HUES6 (cell line): ENCODE results near the gene RAD51B.

Experiments
- H3K27ac ChIP-seq: 2 replicates; pipeline ENCODE4 v1.7.0; 2013; ENCODE audit warnings: low read depth, mild to moderate bottlenecking, low read length, inconsistent platforms
- H3K27me3 ChIP-seq: 2 replicates; pipeline ENCODE4 v1.6.1; 2013; ENCODE audit warnings: low read length; ENCODE audit not compliant: control insufficient read depth, insufficient read depth
- H3K36me3 ChIP-seq: 2 replicates; pipeline ENCODE4 v1.6.1; 2013; ENCODE audit warnings: low read length; ENCODE audit not compliant: control insufficient read depth, insufficient read depth
- H3K4me1 ChIP-seq: 2 replicates; pipeline ENCODE4 v1.6.1; 2013; ENCODE audit warnings: low read length; ENCODE audit not compliant: control insufficient read depth, insufficient read depth
- H3K4me3 ChIP-seq: 2 replicates; pipeline ENCODE4 v1.5.1; 2013; ENCODE audit warnings: low read depth, low read length
- H3K9ac ChIP-seq: one replicate; pipeline ENCODE4 v1.6.1; 2013; ENCODE audit warnings: mild to moderate bottlenecking, low read length
- H3K9me3 ChIP-seq: 2 replicates; pipeline ENCODE4 v1.6.1; 2013; ENCODE audit warnings: low read depth, low read length; ENCODE audit not compliant: control insufficient read depth, insufficient read depth

RAD51B gene

GRCh38 chr14:68464711-68465110 lies 645.1 kb downstream of the RAD51B start:
- Histone ChIP-seq H3K4me3 (no peak overlapping the region), H3K9me3 (no peaks in the 10 kb centered on the region), H3K9ac (no peak overlapping the region), H3K36me3 (no peaks in the 10 kb centered on the region), H3K27ac (no peak overlapping the region), H3K27me3 (no peaks in the 10 kb centered on the region), H3K4me1 (peaks cover 17% of the 10 kb centered on the region; the same call in 1 of the 2 replicates)

- H3K27ac ChIP-seq = no peak overlapping the region
- no peak overlapping the region for H3K4me3 ChIP-seq
- H3K4me1 ChIP-seq = peaks cover 34% of the 10 kb centered on the region
- H3K27me3 ChIP-seq = no peaks in the 10 kb centered on the region
- no peaks in the 10 kb centered on the region for H3K9me3 ChIP-seq
- H3K9ac ChIP-seq = no peak overlapping the region
- no peaks in the 10 kb centered on the region for H3K36me3 ChIP-seq
Measured at GRCh38 chr14:68466491-68466977, 647.0 kb downstream of the RAD51B start.

DNA sequence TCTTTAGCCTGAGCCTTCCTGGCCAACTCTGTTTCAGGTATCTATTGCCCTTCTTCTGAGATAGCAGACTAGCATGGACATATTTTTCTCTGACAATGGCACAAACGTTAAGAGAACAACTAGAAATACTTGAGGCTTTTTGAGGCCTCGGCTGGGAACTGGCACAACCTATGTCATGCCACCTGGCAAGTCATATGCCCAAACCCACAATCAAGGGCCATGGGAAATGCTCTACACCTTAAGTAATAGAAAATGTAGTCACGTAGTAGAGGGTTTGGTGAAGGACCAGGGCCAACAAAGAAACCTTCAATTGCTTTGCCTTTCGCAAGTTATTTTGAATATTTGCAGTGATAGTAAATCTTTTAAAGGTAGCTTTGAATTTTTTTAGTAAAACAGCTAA lies 647.8 kb downstream of the RAD51B start:
- Histone ChIP-seq H3K9ac (no peak overlapping the region), H3K27ac (no peak overlapping the region), H3K4me1 (peaks cover 43% of the 10 kb centered on the region)

GRCh38 chr14:68468437-68469207 lies 649.0 kb downstream of the RAD51B start:
- no peaks in the 10 kb centered on the region for H3K36me3 ChIP-seq
- H3K4me3 ChIP-seq = no peak overlapping the region
- no peak overlapping the region for H3K27ac ChIP-seq
- H3K27me3 ChIP-seq = no peaks in the 10 kb centered on the region
- no peak overlapping the region for H3K9ac ChIP-seq
- H3K9me3 ChIP-seq = no peaks in the 10 kb centered on the region
- peaks cover 52% of the 10 kb centered on the region for H3K4me1 ChIP-seq

More for the DNA sequence above, 647.8 kb downstream of the RAD51B start:
- Histone ChIP-seq H3K36me3 (no peaks in the 10 kb centered on the region), H3K27me3 (no peaks in the 10 kb centered on the region), H3K4me3 (no peak overlapping the region), H3K9me3 (no peaks in the 10 kb centered on the region)

- Histone ChIP-seq H3K36me3 (no peaks in the 10 kb centered on the region), H3K9ac (no peak overlapping the region), H3K27ac (no peak overlapping the region), H3K4me1 (peaks cover 52% of the 10 kb centered on the region), H3K4me3 (no peak overlapping the region), H3K27me3 (no peaks in the 10 kb centered on the region), H3K9me3 (no peaks in the 10 kb centered on the region)
Measured at GRCh38 chr14:68469208-68469713, 649.7 kb downstream of the RAD51B start.

DNA sequence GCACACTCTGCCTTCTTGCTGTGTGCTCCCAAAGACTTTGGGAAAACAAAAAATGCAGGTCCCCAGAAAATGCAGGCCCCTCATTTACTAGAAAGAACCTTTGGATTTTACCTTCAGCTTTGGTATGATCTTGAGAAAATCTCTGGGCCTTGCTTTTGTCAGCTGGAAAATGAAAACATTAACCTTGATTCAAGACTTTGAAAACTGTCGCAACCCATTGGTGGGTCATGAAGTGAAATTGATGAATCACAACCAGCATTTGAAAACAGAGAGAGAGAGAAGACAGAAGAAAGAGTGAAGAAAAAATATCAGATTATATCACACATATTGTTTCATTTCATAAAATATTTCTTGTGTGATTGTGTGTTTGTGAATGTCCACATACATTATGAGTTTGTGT lies 650.8 kb downstream of the RAD51B start:
- no peaks in the 10 kb centered on the region for H3K27me3 ChIP-seq
- no peaks in the 10 kb centered on the region for H3K36me3 ChIP-seq
- no peak overlapping the region for H3K27ac ChIP-seq
- H3K4me1 ChIP-seq = peaks cover 52% of the 10 kb centered on the region
- H3K4me3 ChIP-seq = no peak overlapping the region
- no peaks in the 10 kb centered on the region for H3K9me3 ChIP-seq
- no peak overlapping the region for H3K9ac ChIP-seq

GRCh38 chr14:68471029-68471963 lies 651.7 kb downstream of the RAD51B start:
- Histone ChIP-seq H3K9ac (peak overlapping the region; percentile 44), H3K27me3 (no peaks in the 10 kb centered on the region), H3K9me3 (no peaks in the 10 kb centered on the region), H3K4me3 (no peak overlapping the region; the same call in 1 of the 2 replicates), H3K4me1 (peaks cover 58% of the 10 kb centered on the region), H3K27ac (peak overlapping the region; percentile 57), H3K36me3 (no peaks in the 10 kb centered on the region)

GRCh38 chr14:68471964-68472508 lies 652.5 kb downstream of the RAD51B start:
- H3K27ac ChIP-seq = peak overlapping the region; percentile 11; the same call in 1 of the 2 replicates
- no peaks in the 10 kb centered on the region for H3K36me3 ChIP-seq
- no peaks in the 10 kb centered on the region for H3K9me3 ChIP-seq
- peak overlapping the region; percentile 44 for H3K9ac ChIP-seq
- peaks cover 65% of the 10 kb centered on the region for H3K4me1 ChIP-seq
- no peaks in the 10 kb centered on the region for H3K27me3 ChIP-seq
- H3K4me3 ChIP-seq = no peak overlapping the region

DNA sequence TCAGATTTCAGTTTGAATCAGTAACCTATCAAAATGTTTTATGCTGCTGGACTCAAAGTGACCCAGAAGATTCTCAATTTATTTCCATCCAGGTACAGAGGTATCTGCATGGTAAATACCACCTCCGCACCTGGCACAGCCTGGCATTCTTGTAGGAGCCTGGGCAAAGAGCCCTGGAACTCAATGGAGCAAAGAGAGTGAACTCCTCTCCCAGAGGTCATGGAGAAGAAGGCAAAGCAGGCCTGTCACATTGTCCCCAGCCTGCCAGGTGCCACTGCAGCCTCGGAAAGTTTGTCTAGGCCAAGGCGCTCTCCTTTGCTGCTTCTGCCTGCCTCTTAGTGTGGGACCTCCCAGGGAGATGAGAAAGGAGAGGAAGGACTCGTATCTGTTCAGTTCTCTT lies 653.5 kb downstream of the RAD51B start:
- H3K27me3 ChIP-seq = no peaks in the 10 kb centered on the region
- H3K4me1 ChIP-seq = peaks cover 70% of the 10 kb centered on the region
- no peaks in the 10 kb centered on the region for H3K9me3 ChIP-seq
- H3K27ac ChIP-seq = no peak overlapping the region
- no peak overlapping the region for H3K4me3 ChIP-seq
- H3K9ac ChIP-seq = no peak overlapping the region
- H3K36me3 ChIP-seq = no peaks in the 10 kb centered on the region

- no peaks in the 10 kb centered on the region for H3K36me3 ChIP-seq
- no peak overlapping the region for H3K27ac ChIP-seq
- H3K9me3 ChIP-seq = no peaks in the 10 kb centered on the region
- no peak overlapping the region for H3K9ac ChIP-seq
- H3K4me3 ChIP-seq = no peak overlapping the region
- no peaks in the 10 kb centered on the region for H3K27me3 ChIP-seq
- H3K4me1 ChIP-seq = peaks cover 64% of the 10 kb centered on the region
Measured at GRCh38 chr14:68473794-68474193, 654.2 kb downstream of the RAD51B start.
